H9 (cell line): Measurements from ENCODE around the gene EPS8. TPM values are rescaled to one million over a fixed set of nuclear protein-coding genes. Genes with fewer than 3 reads are reported as not detected.

Experiments
- DNase-seq: peaks from one replicate; pipeline ENCODE4 v3.0.0-alpha.2; 2017
- H2AFZ ChIP-seq: one replicate; pipeline ENCODE4 v1.6.1; 2013; ENCODE audit warnings: mild to moderate bottlenecking, low read length, control low read depth, moderate library complexity
- H2AK5ac ChIP-seq: 2 replicates; pipeline ENCODE4 v1.6.1; 2013; ENCODE audit warnings: low read length, control low read depth, mixed read lengths; ENCODE audit not compliant: insufficient read length
- H2BK120ac ChIP-seq: one replicate; pipeline ENCODE4 v1.6.1; 2013; ENCODE audit warnings: low read depth, mild to moderate bottlenecking, low read length, control low read depth, inconsistent platforms; ENCODE audit not compliant: poor library complexity, severe bottlenecking
- H2BK12ac ChIP-seq: 2 replicates; pipeline ENCODE4 v1.6.1; 2013; ENCODE audit warnings: low read length, control low read depth, mixed read lengths, low read depth; ENCODE audit not compliant: insufficient read length
- H2BK15ac ChIP-seq: 2 replicates; pipeline ENCODE4 v1.6.1; 2013; ENCODE audit warnings: low read depth, low read length, control low read depth
- H2BK20ac ChIP-seq: one replicate; pipeline ENCODE4 v1.6.1; 2013; ENCODE audit warnings: low read depth, mild to moderate bottlenecking, low read length, control low read depth, inconsistent platforms; ENCODE audit not compliant: poor library complexity, severe bottlenecking
- H2BK5ac ChIP-seq: 2 replicates; pipeline ENCODE4 v1.6.1; 2013; ENCODE audit warnings: low read length, control low read depth, mixed read lengths; ENCODE audit not compliant: insufficient read length
- H3K14ac ChIP-seq: 2 replicates; pipeline ENCODE4 v1.6.1; 2013; ENCODE audit warnings: low read length, control low read depth; ENCODE audit not compliant: insufficient read depth
- H3K18ac ChIP-seq: 2 replicates; pipeline ENCODE4 v1.6.1; 2013; ENCODE audit warnings: low read depth, mild to moderate bottlenecking, mixed read lengths, low read length, control low read depth; ENCODE audit not compliant: insufficient read length
- H3K23ac ChIP-seq: 2 replicates; pipeline ENCODE4 v1.6.1; 2013; ENCODE audit warnings: low read length, control low read depth, mixed read lengths, low read depth; ENCODE audit not compliant: insufficient read length
- H3K23me2 ChIP-seq: 2 replicates; pipeline ENCODE4 v1.6.1; 2013; ENCODE audit warnings: low read depth, mild to moderate bottlenecking, mixed read lengths, low read length, control low read depth; ENCODE audit not compliant: insufficient read length, poor library complexity, severe bottlenecking
- H3K27ac ChIP-seq: 2 replicates; pipeline ENCODE4 v1.5.1; 2013; ENCODE audit warnings: low read length, control low read depth, mixed read lengths, low read depth; ENCODE audit not compliant: insufficient read length
- H3K27me3 ChIP-seq: 2 replicates; pipeline ENCODE4 v1.6.1; 2013; ENCODE audit warnings: low read length, control low read depth, inconsistent platforms; ENCODE audit not compliant: insufficient read depth
- H3K4ac ChIP-seq: 2 replicates; pipeline ENCODE4 v1.6.1; 2013; ENCODE audit warnings: low read depth, mild to moderate bottlenecking, control low read depth, inconsistent platforms, low read length, moderate library complexity
- H3K4me1 ChIP-seq: 2 replicates; pipeline ENCODE4 v1.6.1; 2013; ENCODE audit warnings: low read length, control low read depth, inconsistent platforms; ENCODE audit not compliant: insufficient read depth
- H3K4me2 ChIP-seq: 2 replicates; pipeline ENCODE4 v1.6.1; 2013; ENCODE audit warnings: low read length, control low read depth, mixed read lengths; ENCODE audit not compliant: insufficient read length, insufficient read depth
- H3K56ac ChIP-seq: 2 replicates; pipeline ENCODE4 v1.6.1; 2013; ENCODE audit warnings: low read depth, mild to moderate bottlenecking, mixed read lengths, low read length, control low read depth; ENCODE audit not compliant: insufficient read length
- H3K79me1 ChIP-seq: 2 replicates; pipeline ENCODE4 v1.6.1; 2013; ENCODE audit warnings: low read depth, mild to moderate bottlenecking, moderate library complexity, low read length, control low read depth, inconsistent platforms; ENCODE audit not compliant: insufficient read depth, poor library complexity, severe bottlenecking
- H3K79me2 ChIP-seq: 2 replicates; pipeline ENCODE4 v1.6.1; 2013; ENCODE audit warnings: low read length, control low read depth, inconsistent platforms; ENCODE audit not compliant: insufficient read depth
- H3K9ac ChIP-seq: 2 replicates; pipeline ENCODE4 v1.6.1; 2013; ENCODE audit warnings: low read length, control low read depth, mixed read lengths; ENCODE audit not compliant: insufficient read length; ENCODE audit errors: extremely low read depth
- H3K9me3 ChIP-seq: one replicate; pipeline ENCODE4 v1.6.1; 2013; ENCODE audit warnings: low read depth, low read length, inconsistent platforms; ENCODE audit not compliant: control insufficient read depth
- H3T11ph ChIP-seq: one replicate; pipeline ENCODE4 v1.6.1; 2013; ENCODE audit warnings: mild to moderate bottlenecking, low read length, control low read depth, inconsistent platforms
- H4K20me1 ChIP-seq: one replicate; pipeline ENCODE4 v1.6.1; 2013; ENCODE audit not compliant: control insufficient read depth, insufficient read length, insufficient read depth
- H4K5ac ChIP-seq: 2 replicates; pipeline ENCODE4 v1.6.1; 2013; ENCODE audit warnings: low read depth, mild to moderate bottlenecking, mixed read lengths, low read length, control low read depth; ENCODE audit not compliant: insufficient read length
- H4K8ac ChIP-seq: replicated peaks from 2 replicates; pipeline ENCODE4 v1.6.1; 2013; ENCODE audit warnings: low read length, control low read depth, mixed read lengths, low read depth; ENCODE audit not compliant: insufficient read length
- H4K91ac ChIP-seq: 2 replicates; pipeline ENCODE4 v1.6.1; 2013; ENCODE audit warnings: low read depth, mild to moderate bottlenecking, moderate library complexity, mixed read lengths, low read length, control low read depth; ENCODE audit not compliant: insufficient read length
- H3K27ac Mint-ChIP-seq, 3 experiments: 2 replicates in 2 of 3; 3 replicates in 1 of 3; pipeline ENCODE4 v1.8.0; 2020 to 2021; ENCODE audit warnings: mixed read lengths in 3 of 3, mild to moderate bottlenecking in 1 of 3, moderate library complexity in 1 of 3
- H3K27me3 Mint-ChIP-seq: 2 replicates; pipeline ENCODE4 v1.8.0; 2021; ENCODE audit warnings: low read depth, mild to moderate bottlenecking, moderate library complexity, mixed read lengths
- H3K36me3 Mint-ChIP-seq, 3 experiments: 2 replicates in 2 of 3; 3 replicates in 1 of 3; pipeline ENCODE4 v1.8.0; 2020 to 2021; ENCODE audit warnings: low read depth in 3 of 3, mixed read lengths in 3 of 3; ENCODE audit not compliant: insufficient read depth in 1 of 3
- H3K4me1 Mint-ChIP-seq, 2 experiments: 2 replicates each; pipeline ENCODE4 v1.8.0; 2020; ENCODE audit warnings: mixed read lengths in 2 of 2
- H3K4me3 Mint-ChIP-seq, 2 experiments: 2 replicates in 1 of 2; 3 replicates in 1 of 2; pipeline ENCODE4 v1.8.0; 2020 to 2021; ENCODE audit warnings: mild to moderate bottlenecking in 2 of 2, mixed read lengths in 2 of 2, moderate library complexity in 1 of 2
- H3K9me3 Mint-ChIP-seq, 2 experiments: 2 replicates in 1 of 2; 3 replicates in 1 of 2; pipeline ENCODE4 v1.8.0; 2020; ENCODE audit warnings: mild to moderate bottlenecking in 2 of 2, mixed read lengths in 2 of 2, moderate library complexity in 1 of 2
- WGBS: extraction: QIAGEN DNeasy Blood & Tissue Kit; methylation state at CpG from one replicate; pipeline ENCODE4 v1.1.7; 2013; ENCODE audit warnings: missing lambda C conversion rate, low lambda C conversion rate, mixed read lengths; ENCODE audit not compliant: insufficient read length; ENCODE audit errors: extremely low coverage; 5-methylcytosine and 5-hydroxymethylcytosine counted together
- total RNA-seq: library from RNA; stranded (reverse); gene quantifications from 2 replicates; pipeline ENCODE4 v1.2.1, GENCODE V29; 2021
- TF ChIP-seq, protein P1 (sequence below): fragments of 200-600 bp; sonication (generic); conservative IDR thresholded peaks from 3 replicates; pipeline ENCODE4 v1.8.0; 2021; ENCODE audit warnings: antibody characterized with exemption, mild to moderate bottlenecking

EPS8 gene
- total RNA-seq, 1 experiment from 2014 or later, result 2.2 TPM

GRCh38 chr12:15669256-15669948, 119.8 kb downstream of the EPS8 start:
- Histone ChIP-seq H2AK5ac (no peak overlapping the region), H4K91ac (no peak overlapping the region), H2BK15ac (no peak overlapping the region), H3K56ac (no peak overlapping the region), H3K4me1 (no peaks in the 10 kb centered on the region), H3K9ac (no peak overlapping the region), H3K27me3 (no peaks in the 10 kb centered on the region), H3K79me1 (no peaks in the 10 kb centered on the region), H3K23me2 (no peaks in the 10 kb centered on the region), H3K23ac (no peak overlapping the region), H4K20me1 (no peaks in the 10 kb centered on the region), H3K14ac (no peak overlapping the region), H3T11ph (no peak overlapping the region), H2BK5ac (no peak overlapping the region), H3K4ac (no peak overlapping the region), H3K4me2 (no peak overlapping the region), H3K79me2 (no peaks in the 10 kb centered on the region), H3K18ac (no peak overlapping the region), H3K27ac (no peak overlapping the region), H4K8ac (no peak overlapping the region), H2BK20ac (no peak overlapping the region), H2BK12ac (no peak overlapping the region), H4K5ac (no peak overlapping the region), H2BK120ac (no peak overlapping the region), H3K9me3 (no peaks in the 10 kb centered on the region), H2AFZ (no peak overlapping the region)
- H3K36me3 Mint-ChIP-seq, result no peaks in the 10 kb centered on the region
- TF ChIP-seq, protein P1, sequence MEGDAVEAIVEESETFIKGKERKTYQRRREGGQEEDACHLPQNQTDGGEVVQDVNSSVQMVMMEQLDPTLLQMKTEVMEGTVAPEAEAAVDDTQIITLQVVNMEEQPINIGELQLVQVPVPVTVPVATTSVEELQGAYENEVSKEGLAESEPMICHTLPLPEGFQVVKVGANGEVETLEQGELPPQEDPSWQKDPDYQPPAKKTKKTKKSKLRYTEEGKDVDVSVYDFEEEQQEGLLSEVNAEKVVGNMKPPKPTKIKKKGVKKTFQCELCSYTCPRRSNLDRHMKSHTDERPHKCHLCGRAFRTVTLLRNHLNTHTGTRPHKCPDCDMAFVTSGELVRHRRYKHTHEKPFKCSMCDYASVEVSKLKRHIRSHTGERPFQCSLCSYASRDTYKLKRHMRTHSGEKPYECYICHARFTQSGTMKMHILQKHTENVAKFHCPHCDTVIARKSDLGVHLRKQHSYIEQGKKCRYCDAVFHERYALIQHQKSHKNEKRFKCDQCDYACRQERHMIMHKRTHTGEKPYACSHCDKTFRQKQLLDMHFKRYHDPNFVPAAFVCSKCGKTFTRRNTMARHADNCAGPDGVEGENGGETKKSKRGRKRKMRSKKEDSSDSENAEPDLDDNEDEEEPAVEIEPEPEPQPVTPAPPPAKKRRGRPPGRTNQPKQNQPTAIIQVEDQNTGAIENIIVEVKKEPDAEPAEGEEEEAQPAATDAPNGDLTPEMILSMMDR, result no peak
- no CpG with 5 or more reads among the region's 3 CpGs for WGBS
- H3K4me3 Mint-ChIP-seq, result no peak overlapping the region
- H3K4me1 Mint-ChIP-seq, result no peaks in the 10 kb centered on the region
- no peak overlapping the region for H3K27ac Mint-ChIP-seq
- no peak for DNase-seq
- H3K27me3 Mint-ChIP-seq, result no peaks in the 10 kb centered on the region
- no peaks in the 10 kb centered on the region for H3K9me3 Mint-ChIP-seq
